ENCODE results near the gene ATP5F1D. TPM values are rescaled to one million over a fixed set of nuclear protein-coding genes. Genes with fewer than 3 reads are reported as not detected.

Gene ATP5F1D
- total RNA-seq, 1 donor from 2014 or later = 213 TPM

DNA sequence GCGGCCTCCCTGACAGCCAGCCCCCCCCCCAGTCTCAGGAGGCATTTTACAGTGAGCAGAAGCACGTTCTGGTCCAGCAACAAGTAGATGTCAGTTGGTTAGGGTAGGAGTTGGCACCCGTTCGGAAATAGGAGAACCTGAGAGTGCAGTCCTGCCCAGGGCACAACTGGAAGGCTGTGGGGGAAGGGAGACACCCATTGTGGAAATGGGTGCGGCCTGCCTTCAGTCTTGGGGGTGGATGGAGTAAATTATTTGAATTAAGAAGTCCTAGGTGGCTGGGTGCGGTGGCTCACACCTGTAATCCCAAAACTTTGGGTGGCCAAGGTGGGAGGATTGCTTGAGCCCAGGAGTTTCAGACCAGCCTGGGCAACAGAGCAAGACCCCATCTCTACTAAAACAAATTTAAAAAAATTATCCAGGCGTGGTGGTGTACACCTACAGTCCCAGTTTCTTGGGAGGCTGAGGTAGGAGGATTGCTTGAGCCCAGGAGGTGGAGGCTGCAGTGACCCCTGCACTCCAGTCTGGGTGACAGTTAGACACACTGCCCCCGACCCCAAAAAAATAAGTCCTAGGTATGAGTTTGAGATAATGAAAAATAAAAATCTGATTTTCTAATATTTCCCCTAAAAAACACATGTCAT lies 28.8 kb downstream of the ATP5F1D start:
- no peak for DNase-seq (ENCODE audit: low spot score)

DNA sequence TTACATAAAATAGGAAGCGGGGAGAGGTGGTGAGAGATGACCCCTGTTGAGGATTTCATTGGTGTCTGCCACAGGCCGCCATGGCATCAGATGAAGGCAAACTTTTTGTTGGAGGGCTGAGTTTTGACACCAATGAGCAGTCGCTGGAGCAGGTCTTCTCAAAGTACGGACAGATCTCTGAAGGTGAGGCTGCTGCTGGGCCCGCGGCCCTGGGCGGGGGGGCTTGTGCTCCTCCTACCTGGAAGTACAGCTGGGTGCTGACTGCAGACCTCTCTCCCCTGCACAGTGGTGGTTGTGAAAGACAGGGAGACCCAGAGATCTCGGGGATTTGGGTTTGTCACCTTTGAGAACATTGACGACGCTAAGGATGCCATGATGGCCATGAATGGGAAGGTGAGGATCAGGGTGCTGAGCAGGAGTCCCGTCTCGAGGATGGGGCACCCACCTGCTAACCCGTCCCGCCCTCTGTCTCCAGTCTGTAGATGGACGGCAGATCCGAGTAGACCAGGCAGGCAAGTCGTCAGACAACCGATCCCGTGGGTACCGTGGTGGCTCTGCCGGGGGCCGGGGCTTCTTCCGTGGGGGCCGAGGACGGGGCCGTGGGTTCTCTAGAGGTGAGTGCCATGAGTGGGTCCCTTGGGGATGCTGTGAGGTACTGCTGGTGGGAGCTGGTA lies 29.4 kb downstream of the ATP5F1D start:
- DNase-seq (ENCODE audit: low spot score) = no peak

DNA sequence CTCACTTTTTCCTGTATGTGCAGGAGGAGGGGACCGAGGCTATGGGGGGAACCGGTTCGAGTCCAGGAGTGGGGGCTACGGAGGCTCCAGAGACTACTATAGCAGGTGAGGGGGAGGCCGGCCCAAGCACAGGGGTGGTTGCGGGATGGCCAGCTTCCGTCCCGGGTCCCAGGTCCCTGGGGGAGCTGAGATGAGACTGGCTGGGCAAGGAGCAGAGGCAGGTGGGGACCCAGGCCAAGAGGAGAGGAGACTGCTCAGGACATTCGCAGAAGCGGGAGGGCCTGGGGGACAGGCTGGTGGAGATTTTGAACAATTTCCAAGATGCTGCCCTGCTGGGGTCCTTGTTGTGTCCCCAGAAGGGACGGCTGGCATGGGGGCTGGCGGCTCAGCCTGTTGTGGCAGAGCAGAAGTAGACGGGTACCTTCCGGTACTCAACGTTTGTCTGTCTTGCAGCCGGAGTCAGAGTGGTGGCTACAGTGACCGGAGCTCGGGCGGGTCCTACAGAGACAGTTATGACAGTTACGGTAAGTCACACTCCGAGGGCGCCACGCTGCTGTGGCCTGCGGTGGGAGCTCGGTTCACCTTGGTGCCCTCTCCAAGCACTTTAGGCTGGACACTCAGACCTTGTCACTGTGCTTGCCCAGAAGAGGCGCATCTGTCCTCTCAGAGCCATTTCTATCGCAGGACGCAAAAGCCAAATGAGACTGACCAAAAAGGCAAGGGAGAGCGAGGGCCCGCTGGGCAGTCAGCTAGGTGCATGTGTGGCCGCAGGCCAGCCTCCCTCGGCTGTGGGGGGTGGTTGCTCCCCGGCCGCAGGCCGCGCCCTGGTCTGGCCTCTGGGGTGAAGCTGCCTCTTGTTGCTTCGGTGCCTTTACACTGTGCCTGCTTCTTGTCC lies 30.2 kb downstream of the ATP5F1D start:
- no peak for DNase-seq (ENCODE audit: low spot score)

DNA sequence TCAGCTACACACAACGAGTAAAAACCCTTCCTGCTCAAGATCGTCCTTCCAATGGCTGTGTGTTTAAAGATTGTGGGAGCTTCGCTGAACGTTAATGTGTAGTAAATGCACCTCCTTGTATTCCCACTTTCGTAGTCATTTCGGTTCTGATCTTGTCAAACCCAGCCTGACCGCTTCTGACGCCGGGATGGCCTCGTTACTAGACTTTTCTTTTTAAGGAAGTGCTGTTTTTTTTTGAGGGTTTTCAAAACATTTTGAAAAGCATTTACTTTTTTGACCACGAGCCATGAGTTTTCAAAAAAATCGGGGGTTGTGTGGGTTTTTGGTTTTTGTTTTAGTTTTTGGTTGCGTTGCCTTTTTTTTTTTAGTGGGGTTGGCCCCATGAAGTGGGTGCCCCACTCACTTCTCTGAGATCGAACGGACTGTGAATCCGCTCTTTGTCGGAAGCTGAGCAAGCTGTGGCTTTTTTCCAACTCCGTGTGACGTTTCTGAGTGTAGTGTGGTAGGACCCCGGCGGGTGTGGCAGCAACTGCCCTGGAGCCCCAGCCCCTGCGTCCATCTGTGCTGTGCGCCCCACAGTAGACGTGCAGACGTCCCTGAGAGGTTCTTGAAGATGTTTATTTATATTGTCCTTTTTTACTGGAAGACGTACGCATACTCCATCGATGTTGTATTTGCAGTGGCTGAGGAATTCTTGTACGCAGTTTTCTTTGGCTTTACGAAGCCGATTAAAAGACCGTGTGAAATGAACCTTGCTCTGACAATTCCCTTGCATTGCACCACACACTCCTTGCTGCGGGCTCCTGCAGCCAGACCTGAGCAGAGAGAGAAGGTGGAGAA lies 31.1 kb downstream of the ATP5F1D start:
- no peak for DNase-seq (ENCODE audit: low spot score)

DNA sequence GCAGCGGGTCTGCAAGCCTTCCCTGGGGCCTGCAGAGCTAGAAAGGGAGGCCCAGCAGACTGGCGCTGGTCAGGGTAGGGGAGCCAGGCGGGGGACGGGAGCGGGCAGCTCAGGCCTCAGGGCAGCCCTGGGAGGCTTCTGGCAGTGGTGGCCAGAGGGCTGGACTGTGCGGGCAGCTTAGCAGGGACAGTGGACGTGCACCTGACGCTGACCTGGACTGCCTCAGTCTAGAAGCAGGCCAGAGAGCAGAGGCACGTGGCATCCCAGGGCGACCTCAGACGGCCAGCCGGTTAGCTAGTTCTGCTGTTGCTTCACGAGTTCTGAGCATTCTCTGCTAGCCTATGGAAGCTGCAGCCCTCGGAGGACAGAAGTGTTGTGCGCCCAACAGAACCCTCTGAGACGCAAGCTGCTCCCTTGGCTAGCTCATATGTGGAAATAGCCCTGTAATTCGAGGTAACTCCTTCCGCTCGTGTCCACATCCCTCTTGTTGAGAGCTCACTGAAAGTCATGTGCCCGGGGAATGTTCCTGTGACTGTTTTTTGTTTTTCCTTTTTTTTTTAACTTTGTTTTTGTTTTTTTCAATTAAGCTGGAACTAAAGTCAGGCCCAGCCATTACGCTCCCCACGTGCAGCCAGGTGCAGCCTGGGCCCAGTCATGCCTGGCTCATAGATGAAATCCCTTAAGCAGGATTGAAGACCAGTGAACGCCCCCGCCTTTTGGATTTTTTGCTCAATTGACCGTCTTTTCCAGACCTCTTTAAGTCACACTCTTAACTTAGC lies 31.9 kb downstream of the ATP5F1D start:
- no peak for DNase-seq (ENCODE audit: low spot score)

DNA sequence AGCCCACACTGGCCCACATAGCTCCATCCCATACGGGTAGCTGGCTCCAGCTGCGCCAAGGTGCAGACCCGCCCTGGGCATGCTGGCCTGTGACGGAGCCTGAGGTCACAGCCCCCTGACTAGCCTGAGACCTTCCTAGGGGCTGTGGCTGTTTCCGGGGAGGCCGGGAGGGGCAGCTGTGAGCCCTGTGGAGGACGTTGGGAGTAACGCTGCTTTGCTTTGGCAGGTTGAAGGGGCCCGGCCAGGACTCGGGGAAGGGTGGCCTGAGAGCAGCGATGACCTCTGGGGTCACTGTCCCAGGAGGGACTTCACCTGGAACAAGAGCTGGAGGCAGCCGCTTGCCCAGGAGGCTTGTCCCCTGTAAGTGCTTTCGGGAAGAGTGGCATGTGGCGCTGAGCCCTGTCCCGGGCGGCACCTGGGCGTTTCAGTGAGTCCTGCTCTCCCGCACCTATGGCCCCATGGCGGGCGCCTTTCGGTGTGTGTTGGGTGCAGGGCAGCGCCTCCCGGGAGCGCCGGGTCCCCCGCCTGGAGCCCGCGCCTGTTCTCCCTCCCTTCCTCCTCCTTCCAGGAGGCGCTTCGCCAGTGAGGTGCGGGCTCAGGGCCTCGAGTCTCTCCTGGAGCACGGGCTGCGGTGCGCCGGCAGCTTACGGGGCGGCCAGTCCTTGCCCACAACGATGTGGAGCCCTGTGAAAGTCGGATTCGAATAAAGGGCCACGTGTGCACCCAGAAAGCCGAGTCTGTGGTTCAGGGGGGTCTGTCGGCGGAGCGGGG lies 32.7 kb downstream of the ATP5F1D start:
- DNase-seq (ENCODE audit: low spot score) = no peak

DNA sequence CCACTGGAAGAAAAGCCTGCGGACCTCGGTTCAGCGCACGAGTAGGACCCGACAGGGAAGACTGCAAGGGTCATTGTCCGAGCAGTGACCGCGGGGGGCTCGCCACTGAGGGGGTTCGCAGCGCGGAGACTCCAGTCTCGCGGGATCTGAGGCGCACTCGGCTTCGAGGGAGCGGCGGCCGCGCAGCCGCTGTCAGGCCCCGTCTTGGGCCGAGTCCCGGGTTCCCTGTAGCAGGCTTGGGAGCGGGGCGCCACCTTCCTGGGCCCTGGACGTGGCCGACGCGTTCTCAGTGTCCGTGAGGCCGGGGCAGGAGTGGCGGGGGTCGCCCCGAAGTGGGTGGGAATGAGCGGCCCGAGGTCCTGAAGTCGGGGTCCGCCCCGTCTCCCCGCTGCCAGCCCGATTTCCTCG lies 33.3 kb downstream of the ATP5F1D start:
- no peak for DNase-seq (ENCODE audit: low spot score)

DNA sequence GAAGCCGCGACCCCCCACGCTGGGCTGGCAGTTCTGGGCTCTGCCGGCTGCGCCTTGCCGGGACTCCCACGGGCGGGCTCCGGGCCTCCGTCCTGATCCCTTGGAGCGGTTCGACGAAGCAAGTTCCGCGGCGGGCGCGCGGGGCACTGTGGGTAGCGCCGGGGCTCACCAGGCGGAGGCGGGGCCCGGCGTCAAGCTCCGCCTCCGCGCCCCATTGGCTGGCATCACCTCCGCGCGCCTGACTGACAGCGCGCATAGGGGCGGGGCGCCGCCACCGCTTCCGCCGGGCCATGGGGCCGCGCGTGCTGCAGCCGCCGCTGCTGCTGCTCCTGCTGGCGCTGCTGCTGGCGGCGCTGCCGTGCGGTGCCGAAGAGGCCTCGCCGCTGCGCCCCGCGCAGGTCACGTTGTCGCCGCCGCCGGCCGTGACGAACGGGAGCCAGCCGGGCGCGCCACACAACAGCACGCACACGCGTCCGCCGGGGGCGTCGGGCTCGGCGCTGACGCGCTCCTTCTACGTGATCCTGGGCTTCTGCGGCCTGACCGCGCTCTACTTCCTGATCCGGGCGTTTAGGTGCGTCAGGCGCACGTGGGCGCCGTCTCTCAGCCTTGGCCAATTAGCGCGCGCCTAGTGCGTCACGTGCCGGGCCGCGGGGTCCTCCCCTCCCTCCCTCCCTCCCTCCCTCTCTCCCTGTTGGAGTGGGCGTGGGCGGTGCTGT lies 33.9 kb downstream of the ATP5F1D start, which contains the start of gene FAM174C:
Gene FAM174C, plus strand, starts transcription at position 271 of the 716 bp plus-strand sequence. Its CDS starts 20 bp downstream, at position 291.
- DNase-seq (ENCODE audit: low spot score) = peak; percentile 97

DNA sequence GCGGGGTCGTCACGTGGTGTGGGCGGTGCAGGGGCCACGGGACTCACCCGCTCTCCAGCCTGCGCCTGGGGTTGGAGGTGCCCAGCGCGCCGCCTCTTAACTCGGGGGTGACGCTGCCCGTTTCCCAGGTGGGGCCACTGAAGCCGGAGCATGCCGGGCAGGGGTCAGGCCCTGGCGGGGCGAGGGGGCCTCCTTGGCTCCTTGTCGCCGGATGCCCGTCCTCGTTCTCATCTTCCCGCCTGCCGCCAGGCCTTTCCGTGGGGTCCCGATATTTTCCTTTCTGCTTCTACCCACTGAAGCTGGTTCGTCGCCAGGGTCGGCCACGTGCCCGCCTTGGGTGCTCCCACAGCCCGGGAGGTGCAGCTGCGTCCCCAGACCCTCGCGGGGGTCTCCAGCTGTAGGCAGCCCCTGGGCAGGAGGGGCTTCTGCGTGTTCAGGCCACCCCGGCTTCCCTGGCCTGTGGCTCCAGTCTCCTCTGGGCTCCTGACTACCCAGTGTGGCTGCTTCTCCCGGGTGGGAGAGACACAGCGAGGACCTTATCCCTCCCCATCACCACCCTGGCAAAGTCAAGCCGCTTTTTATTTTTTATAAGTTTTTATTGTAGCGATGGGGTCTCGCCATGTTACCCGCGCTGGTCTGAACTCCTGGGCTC lies 34.6 kb downstream of the ATP5F1D start:
- no peak for DNase-seq (ENCODE audit: low spot score)

DNA sequence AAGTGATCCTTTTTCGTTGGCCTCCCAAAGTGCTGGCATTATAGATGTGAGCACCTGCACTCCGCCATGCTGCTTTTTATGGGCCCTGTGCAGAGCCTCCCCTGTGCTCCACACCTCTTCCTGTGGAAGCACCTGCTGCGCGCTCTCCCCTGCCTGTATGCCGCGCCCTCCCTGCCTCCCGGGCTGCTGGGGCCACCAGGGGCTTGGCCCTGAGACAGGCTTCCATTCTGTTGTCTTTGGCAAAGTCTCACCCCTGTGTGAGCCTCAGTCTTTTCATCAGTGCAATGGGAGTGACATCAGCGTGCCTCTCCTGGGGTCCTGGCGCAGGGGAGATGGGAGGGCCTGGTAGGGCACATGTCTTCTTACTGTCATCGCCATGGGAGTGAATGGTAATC lies 35.1 kb downstream of the ATP5F1D start:
- DNase-seq (ENCODE audit: low spot score) = no peak

DNA sequence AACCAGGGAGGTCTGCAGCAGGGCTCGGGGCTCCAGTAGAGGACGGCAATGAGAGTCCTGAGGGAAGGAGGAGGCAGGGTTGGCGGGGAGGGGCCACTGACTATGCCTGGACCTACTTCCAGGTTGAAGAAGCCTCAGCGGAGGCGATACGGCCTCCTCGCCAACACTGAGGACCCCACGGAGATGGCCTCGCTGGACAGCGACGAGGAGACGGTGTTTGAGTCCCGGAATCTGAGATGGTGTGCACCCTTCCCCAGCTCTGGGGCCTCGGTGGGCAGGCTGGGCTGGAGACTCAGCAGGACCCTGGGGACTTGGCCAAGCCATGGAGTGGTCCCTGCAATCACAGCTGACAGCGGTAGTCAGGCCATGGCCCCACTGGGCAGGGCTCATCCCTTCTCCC lies 35.5 kb downstream of the ATP5F1D start:
- no peak for DNase-seq (ENCODE audit: low spot score)

DNA sequence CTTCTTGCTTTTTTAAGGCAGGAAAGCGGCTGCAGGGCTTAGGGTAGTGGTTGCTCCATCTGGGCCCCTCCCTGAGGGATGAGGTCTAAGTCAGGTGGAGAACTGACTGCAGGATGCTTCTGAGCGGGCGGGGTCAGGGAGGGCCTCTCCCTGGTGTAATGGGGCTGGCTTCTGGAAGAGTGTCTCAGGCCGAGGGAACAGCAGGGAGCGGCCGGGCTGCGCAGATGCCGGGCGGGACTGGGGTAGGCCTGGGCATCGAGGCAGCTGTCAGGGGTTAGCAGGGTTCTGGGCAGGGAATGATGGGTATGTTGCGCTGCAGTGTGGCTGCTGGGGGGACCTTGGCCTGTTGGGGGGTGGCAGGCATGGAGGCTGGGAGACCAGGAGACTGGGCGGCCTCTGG lies 36.5 kb downstream of the ATP5F1D start:
- no peak for DNase-seq (ENCODE audit: low spot score)

DNA sequence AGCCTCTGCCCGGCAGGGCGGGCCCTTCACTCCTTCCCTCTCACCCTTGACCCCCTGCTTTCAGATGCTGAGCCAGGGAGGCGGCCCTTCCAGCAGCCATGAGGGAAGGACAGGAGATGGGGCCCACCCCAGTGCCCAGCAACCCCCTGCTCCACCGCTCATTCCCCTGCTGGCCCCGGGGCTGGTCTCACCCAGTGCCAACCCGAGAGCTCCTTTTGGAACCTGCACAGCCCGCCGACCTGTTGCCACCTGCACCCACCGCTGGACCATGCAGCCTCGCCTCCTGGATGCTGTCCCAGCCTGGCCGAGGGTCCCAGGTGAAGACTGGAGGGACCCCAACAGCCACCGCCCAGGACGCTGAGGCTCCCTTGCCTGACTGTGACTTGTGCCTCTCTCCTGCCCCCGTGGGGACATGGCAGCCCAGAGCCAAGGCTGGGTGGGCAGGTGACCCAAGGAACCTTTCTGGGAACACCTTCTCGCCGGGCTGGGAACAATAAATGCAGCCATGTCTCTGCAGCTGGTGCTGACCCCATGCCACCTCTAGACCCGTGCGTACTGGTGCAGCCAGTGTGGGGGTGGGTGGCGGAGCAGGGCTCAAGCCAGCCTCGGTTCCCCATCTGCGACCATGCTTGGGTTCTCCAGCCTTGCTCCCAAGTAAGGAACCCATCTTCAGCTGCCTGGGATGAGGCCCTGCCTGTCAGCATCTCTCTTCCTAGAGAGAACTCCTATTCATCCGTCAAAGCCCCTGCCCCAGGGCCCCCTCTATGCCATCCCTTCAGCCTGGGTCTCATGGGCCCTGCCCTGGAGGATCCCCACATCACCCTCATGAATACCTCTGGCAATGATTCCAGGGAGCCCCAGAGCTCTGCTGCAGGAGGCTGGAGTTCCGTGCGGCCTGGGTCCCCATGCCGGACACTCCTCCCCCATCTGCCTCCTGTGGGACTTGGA lies 37.4 kb downstream of the ATP5F1D start:
- DNase-seq (ENCODE audit: low spot score) = no peak

DNA sequence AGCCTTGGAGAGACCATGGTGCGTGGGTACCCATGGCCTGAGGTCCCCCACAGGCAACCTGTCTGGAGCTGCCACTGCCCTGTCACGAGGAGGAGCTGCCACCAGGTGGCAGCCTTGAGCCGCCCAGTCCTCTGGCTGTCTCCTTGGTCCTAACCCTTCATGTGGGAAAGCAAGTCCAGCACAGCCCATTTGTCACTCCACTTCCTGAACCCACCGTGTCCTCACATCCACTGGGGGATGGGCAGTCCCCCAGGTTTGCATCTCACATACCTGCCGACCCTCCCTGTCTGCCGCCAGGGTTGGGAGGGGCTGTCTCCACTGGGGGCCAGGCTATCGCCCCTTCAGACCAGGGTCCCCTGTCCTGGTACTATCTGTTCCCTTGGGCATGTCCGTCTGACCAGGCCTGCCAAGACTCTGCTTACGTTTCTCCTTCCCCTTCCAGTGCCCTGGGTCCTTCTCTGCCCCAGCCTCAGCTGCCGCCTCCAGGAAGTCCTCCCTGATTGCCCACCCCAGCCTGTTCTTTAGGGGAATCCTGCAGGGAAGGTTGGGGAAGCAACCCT lies 38.3 kb downstream of the ATP5F1D start:
- DNase-seq (ENCODE audit: low spot score) = peak; percentile 86

DNA sequence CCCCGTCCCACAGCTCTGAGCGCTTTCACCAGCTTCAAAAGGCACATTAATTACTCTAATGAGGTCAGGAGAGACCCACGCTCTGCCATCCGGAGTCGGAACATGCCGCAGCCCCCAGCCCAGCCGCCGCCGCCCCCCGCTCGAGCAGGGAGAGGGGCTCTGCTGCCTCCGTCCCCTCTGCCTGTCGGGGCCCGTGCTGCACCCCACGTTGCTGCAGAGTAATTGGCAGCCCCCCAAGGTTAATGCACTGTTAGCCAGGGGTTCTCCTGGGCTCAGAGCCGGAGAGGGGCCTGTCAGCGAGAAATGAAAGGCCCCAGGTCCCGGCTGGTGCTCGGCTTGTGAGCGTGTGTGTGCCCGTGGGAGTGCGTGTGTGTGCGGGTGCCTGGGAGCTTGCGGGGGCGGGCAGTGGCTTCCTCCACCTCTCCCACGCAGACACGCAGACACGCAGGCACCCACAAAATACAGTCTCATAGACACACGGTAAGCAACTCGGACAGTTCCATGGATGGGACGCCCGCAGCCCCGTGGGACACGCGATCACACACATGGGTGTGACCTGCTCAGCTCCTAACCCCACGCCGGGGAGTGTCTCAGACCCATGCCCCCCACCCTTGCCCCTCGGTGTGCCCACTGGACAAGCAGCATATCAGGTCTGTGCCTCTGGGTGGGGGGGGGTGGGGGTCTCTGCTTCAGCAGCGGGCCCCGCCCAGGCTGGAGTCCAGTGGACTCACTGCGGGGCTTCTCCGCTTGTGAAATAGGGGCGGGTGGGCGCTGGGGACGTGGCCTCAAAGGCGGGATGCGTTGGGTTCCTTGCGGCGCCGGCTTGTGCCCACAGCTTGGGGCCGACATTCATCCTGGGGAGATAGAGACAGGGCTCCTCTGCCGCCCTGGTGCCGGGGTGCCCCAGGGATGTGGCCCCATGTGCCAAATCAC lies 39.4 kb downstream of the ATP5F1D start:
- no peak for DNase-seq (ENCODE audit: low spot score)

DNA sequence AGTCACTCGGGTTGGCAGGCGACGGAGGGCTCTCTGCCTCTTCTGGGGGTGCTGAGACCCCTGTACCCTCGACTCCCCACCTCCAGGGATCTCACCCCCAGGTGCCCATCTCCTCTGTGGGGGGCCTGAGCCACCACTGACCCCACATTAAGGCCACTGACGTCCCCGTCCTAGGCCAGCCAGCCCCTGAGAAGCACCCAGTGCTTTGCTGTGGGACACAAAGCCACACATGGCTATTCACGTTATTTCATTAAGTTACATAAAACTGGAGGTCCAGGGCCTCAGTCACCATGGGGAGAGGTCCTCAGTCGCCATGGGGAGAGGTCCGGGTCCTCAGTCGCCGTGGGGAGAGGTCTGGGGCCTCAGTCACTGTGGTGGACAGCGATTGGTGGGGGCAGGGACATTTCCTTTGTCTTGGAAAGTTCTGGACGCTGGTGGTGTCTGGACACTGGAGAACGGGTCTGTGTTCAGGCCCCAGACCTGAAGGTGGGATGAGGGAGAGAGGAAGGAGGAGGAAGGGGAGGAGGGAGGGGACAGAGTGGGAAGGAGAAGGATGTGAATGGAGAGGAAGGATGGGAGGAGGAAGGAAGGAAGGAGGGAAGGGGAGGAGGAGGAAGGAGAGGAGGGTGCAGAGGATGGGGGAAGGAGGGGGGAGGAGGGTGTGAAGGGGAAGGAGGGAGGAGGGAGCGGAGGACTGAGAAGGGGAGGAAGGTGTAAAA lies 40.2 kb downstream of the ATP5F1D start:
- DNase-seq (ENCODE audit: low spot score) = no peak
